ENCODE measurements around the gene KLRC3. TPM values are rescaled to one million over a fixed set of nuclear protein-coding genes. Genes with fewer than 3 reads are reported as not detected.

Gene KLRC3
- total RNA-seq, 4 donors from 2014 or later = not detected

GRCh38 chr12:10362828-10363657 lies 57.4 kb downstream of the KLRC3 start:
- no peaks in the 10 kb centered on the region for H3K9me3 ChIP-seq
- peak overlapping the region; percentile 90 to 95 (median 92) for H3K27ac ChIP-seq (replicated peaks in 1 of 4)
- no peak for TF ChIP-seq EP300 (IDR thresholded peaks at IDR 0.05)
- TF ChIP-seq POLR2A (IDR thresholded peaks at IDR 0.05; ENCODE audit: low read depth) = no peak
- TF ChIP-seq POLR2AphosphoS5 (IDR thresholded peaks at IDR 0.05) = no peak
- no peak for TF ChIP-seq CTCF (IDR thresholded peaks at IDR 0.05)
- intact Hi-C loops (cut with DNase I) = loop anchor here (10.0 kb wide), 1 partner anchor 352 kb away; no protein-coding TSS in a partner anchor
- peak overlapping the region; percentile 64 to 73 (median 69) for H3K4me3 ChIP-seq
- no peak for DNase-seq (ENCODE audit: extremely low spot score)
- no peaks in the 10 kb centered on the region for H3K27me3 ChIP-seq
- WGBS = 39% methylated on average over 9 of the region's 9 CpGs
- H3K4me1 ChIP-seq = peaks cover 15 to 44% (median 38%) of the 10 kb centered on the region in 4 donors
- H3K36me3 ChIP-seq = no peaks in the 10 kb centered on the region

- DNase-seq (ENCODE audit: extremely low spot score) = no peak
- Histone ChIP-seq H3K9me3 (no peaks in the 10 kb centered on the region), H3K4me1 (peaks cover 15 to 44% (median 38%) of the 10 kb centered on the region in 4 donors), H3K4me3 (no peak overlapping the region), H3K36me3 (no peaks in the 10 kb centered on the region), H3K27me3 (no peaks in the 10 kb centered on the region), H3K27ac (replicated peaks in 1 of 4) (peak overlapping the region; percentile 90 to 95 (median 92))
- intact Hi-C loops (cut with DNase I) = loop anchor here (10.0 kb wide), 1 partner anchor 352 kb away; no protein-coding TSS in a partner anchor
- TF ChIP-seq CTCF (IDR thresholded peaks at IDR 0.05) (no peak), POLR2AphosphoS5 (IDR thresholded peaks at IDR 0.05) (no peak), POLR2A (IDR thresholded peaks at IDR 0.05; ENCODE audit: low read depth) (no peak), EP300 (IDR thresholded peaks at IDR 0.05) (no peak)
- 59% methylated on average over 3 of the region's 3 CpGs for WGBS
Observed at GRCh38 chr12:10362325-10362724, 58.1 kb downstream of the KLRC3 start.

Other genes with a start within 250 kb of the KLRC3 start
- gene OLR1, start 248.5 kb downstream of the KLRC3 start, total RNA-seq = 1 to 10 TPM in 1 of 4 donors, under 1 TPM in 2, not detected in 1; 0.40 to 1.2 (median 0.58) TPM
- 1 to 10 TPM in 1 of 4 donors, under 1 TPM in 1, not detected in 2; 0.17 to 1.6 TPM for gene TMEM52B, start 241.6 kb downstream of the KLRC3 start, total RNA-seq
- gene GABARAPL1, start 207.7 kb downstream of the KLRC3 start, total RNA-seq = 100 to 1,000 TPM; 142 to 352 (median 213) TPM
- 1 to 10 TPM in 1 of 4 donors, under 1 TPM in 3; 0.32 to 1.3 (median 0.73) TPM for gene KLRD1, start 112.7 kb downstream of the KLRC3 start, total RNA-seq
- 1 to 10 TPM in 3 of 4 donors, under 1 TPM in 1; 0.19 to 1.8 (median 1.2) TPM for gene KLRK1, start 30.6 kb downstream of the KLRC3 start, total RNA-seq
- gene KLRC4, start 10.8 kb downstream of the KLRC3 start, total RNA-seq = under 1 TPM in 1 of 4 donors, not detected in 3; 0.83 TPM
- under 1 TPM in 2 of 4 donors, not detected in 2; 0.42 to 0.66 TPM for gene KLRC2, start 15.4 kb upstream of the KLRC3 start, total RNA-seq
- gene KLRC1, start 32.8 kb upstream of the KLRC3 start, total RNA-seq = 1 to 10 TPM in 1 of 4 donors, under 1 TPM in 1, not detected in 2; 0.50 to 2.1 TPM
- under 1 TPM in 3 of 4 donors, not detected in 1; 0.17 to 0.45 (median 0.17) TPM for gene EIF2S3B, start 85.3 kb upstream of the KLRC3 start, total RNA-seq
- 10 to 100 TPM in 3 of 4 donors, 1 to 10 TPM in 1; 10.0 to 14.2 (median 11.3) TPM for gene MAGOHB, start 193.0 kb upstream of the KLRC3 start, total RNA-seq